HG02763 (cell line): ENCODE data around the gene PSMA5.

ENCODE experiments used
- ATAC-seq: cut with Tn5 transposase; IDR thresholded peaks from one replicate; pipeline ENCODE4 v1.9.1; 2021; ENCODE audit warnings: mild to moderate bottlenecking, moderate library complexity; ENCODE audit not compliant: unreplicated experiment

The PSMA5 gene

GRCh38 chr1:109371341-109371739, 54.9 kb downstream of the PSMA5 start:
- ATAC-seq, result no peak

GRCh38 chr1:109370712-109371340, 55.4 kb downstream of the PSMA5 start:
- no peak for ATAC-seq

DNA sequence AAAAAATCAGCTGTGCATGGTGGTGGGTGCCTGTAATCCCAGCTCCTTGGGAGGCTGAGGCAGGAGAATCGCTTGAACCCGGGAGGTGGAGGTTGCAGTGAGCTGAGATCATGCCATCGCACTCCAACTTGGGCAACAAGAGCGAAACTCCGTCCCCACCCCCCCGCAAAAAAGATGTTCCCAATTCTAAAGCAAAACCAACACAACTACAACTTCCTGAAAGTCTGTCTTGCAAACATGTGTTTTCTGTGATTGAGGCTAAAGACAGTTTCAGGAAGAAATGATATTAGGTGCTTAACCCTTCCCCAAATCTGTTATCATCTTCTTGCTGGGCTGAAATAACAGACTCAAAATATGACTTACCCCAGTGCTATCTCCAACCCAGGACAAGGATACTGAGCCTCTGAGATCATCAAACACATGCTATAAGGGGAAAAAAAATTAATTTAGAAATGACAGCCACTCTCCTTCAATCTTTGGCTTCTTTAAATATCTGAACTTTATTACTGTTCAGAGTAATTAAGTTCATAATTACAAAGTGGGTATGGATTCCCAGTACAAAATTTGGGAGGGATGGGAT, 57.0 kb downstream of the PSMA5 start:
- ATAC-seq, result no peak

GRCh38 chr1:109368464-109368863, 57.8 kb downstream of the PSMA5 start:
- no peak for ATAC-seq

GRCh38 chr1:109367626-109368025, 58.6 kb downstream of the PSMA5 start:
- ATAC-seq, result no peak

- ATAC-seq, result no peak
Measured at GRCh38 chr1:109365642-109366204, 60.5 kb downstream of the PSMA5 start.

- no peak for ATAC-seq
Measured at GRCh38 chr1:109361649-109362048, 64.6 kb downstream of the PSMA5 start.

GRCh38 chr1:109361069-109361468, 65.2 kb downstream of the PSMA5 start:
- ATAC-seq, result no peak

DNA sequence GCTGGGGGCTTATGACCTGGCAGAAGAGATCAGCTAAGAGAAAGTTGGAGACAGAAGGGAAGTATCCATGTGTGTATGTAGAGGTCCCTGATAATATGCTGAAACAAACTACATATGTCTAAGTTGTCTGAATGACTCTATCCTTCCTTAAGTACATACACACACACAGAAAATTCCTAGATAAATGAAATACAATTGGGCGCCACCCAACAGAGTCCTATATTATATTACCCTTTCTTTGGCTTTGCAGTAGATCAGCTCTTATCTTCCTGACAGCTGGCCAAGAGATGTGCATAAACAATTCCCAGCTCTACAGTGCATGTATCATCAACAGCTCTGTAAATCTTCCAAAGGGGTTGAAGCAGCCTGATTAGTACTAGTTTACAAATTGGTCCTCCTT, 68.6 kb downstream of the PSMA5 start:
- ATAC-seq, result no peak

DNA sequence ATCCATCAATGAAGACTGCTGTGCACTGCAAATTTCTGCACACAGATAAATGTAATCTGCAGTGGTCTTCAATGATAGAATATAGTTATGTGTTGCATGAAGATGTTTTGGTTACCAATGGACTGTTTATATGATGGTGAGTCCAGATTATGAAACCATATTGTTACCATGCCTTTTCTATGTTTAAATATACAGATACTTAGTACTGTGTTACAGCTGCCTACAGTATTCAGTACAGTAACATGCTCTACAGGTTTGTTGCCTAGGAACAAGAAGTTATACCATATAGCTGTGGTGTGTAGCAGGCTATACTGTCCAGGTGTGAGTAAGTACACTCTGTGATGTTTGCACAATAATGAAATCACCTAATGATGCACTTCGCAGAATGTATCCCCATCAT, 69.3 kb downstream of the PSMA5 start:
- no peak for ATAC-seq

DNA sequence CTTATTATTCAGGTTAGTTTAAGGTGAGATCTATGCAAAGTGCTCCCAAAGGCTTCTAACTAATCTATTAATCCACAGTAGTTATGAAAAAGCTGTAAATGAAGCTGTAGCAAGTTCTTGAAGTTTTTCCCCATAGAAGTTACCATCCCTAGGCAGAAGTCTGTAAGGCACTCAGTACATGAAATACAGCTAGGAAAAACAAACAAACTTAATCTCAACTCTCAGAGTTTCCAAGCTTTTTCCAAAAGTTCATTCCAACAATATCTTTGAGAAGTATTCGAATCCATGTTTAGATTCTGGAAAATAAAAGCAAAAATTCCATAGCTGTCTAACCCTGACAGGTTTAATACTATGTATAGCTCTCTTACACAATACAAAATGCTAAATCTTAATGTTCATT, 69.7 kb downstream of the PSMA5 start:
- ATAC-seq, result no peak

- ATAC-seq, result no peak
Measured at GRCh38 chr1:109354929-109355328, 71.3 kb downstream of the PSMA5 start.

DNA sequence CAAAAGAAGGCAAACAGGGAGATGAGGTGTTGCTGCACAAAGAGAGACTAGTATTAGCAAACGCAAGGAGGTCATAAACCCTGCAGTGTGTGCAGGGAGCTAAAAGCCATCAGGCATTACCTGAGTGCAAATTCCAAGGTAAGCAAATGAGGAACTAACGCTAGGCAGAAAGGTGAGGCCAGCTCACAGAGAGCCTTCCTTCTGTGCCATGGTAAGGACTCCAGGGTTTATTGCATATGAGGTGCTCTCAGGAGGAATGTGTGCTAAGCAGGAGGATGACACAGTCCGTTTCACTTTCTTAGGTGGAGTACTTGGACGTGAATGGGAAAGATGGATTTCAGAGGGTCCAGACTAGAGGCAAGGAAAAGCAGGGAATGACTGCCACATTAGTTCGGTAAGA, 74.8 kb downstream of the PSMA5 start:
- ATAC-seq, result no peak

DNA sequence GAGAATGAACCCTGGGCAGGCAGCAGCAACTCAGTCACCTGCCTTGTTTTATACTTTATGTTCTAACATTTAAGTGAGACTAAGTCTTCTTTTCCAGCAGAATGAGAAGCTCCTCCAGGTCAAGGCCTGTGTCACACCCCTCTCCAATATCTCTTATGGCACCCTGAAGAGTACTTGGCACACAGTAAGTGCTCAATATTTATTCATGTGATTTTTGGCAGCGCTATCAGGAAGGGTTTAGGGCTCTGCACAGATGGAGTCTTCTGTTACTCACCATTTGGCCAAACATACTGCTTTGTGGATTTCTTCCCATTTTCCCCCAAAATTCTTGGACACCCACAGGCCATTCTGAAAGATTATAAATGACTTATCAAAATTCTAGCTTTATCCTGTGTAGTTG, 75.6 kb downstream of the PSMA5 start:
- ATAC-seq, result no peak

DNA sequence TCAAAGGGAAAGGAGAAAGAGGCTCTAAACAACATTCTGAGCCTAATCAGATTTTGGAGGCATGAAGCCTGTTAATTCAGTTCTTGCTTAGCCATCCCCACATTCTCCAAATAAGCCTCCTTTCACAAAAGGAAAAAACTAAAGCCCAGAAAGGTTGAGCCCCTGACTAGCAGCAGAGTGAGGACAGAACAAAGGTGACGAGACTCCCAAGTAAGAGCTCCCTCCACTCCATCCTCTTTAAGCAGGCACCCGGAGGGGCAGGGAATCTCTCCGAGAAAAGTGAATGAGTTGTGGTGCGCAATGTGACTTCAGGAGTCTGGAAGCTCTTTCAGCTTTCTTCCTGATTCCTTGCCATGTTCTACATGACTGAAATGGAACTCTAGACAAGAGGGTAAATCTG, 76.1 kb downstream of the PSMA5 start:
- ATAC-seq, result no peak
